Mucosa of gallbladder (tissue), 1 donor: Measurements from ENCODE around the gene CFD. TPM values are rescaled to one million over a fixed set of nuclear protein-coding genes. Genes with fewer than 3 reads are reported as not detected.
"Not testable (repeated sequence)": the region's sequence is repeated elsewhere in the genome, so short reads cannot be mapped to it uniquely, and the experiment has no call there.

Experiments used
- DNase-seq: peaks from one replicate; pipeline ENCODE4 v3.0.0-alpha.2; 2020; ENCODE audit warnings: low spot score
- total RNA-seq: library from RNA; stranded (reverse); gene quantifications from one replicate; pipeline ENCODE4 v1.2.1, GENCODE V29; 2021
- donor health status: DM: no; HTN: no; CAD: no.

Gene CFD
- total RNA-seq, 1 donor from 2014 or later: 133 TPM

DNA sequence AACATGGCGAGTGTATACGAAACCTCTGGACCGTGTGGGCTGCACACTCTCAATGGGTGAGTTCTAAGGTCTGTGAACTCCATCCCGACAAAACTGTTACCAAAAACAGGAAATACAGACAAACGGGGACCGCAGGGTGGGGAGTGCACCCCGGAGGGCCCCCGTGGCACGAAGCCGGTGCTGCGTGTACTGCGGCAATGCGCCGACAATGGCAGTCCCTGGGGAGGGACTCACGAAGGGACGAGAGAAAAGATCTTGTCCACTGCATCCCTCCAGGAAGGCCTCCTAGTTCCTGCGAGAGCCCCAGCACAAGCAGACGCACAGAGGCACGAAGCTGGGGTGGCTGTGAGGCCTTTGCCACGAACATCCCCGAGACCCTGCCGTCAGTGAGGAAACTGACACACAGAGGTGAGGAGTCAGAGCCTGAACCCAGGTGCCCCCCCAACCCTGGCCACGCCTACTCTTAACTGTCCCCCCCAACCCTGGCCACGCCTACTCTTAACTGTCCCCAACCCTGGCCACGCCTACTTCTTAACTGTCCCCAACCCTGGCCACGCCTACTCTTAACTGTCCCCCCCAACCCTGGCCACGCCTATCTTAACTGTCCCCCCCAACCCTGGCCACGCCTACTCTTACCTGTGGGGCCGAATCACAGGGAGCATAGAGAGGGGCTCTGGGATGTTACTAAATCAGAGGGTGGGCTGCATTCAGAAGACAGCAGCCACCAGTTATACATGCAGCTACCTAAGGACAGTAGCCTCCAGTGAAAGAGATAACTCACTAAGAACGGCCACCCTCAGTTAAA, 29.3 kb downstream of the CFD start:
- no peak for DNase-seq

DNA sequence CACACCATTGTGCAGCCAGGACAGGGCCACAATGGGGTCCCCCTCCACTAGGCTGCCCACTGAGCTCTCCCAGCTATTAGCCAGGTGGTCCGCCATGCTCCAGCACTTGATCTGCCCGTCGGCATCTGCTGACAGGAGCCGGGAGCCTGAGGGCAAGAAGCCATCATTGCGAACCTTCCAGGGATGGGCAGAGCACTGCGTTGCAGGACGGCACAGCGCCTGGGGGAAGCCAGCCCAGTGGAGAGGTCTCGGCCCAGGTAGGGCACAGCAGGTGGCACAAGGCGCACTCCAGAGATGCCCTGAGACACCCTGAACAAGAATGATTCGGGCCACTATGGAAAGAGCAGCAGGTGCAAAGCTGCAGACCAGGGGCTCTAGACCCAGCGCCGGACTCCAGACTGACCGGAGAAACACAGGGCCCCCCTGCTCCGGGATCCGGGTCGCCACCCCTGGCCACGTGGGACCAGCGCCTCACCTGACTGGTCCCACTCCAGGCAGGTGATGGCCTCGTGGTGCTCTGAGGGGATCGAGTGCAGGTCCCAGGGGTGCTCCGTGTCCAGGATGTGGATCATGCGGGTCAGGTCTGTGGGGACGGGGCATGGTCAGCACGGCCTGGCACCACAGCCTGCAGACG, 30.3 kb downstream of the CFD start:
- DNase-seq: no peak

DNA sequence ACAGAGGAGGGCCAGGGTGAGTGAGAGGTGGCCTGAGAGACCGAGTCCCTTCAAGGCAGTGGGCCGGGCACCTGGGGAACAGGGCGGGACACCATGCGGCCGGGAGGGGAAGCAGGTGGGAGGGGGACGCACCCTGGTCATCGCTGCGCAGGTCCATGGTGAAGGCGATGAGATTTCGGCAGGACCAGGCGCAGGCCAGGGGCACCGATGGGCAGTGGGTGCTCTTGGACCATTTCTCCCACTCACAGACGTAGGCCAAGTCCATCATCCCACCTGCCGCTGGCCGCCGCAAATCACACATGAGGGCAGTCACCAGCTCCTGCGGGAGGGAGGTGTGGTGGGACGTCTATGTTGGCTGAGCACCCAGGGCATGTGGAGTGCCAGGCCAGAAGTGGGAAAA, 31.4 kb downstream of the CFD start:
- no peak for DNase-seq

DNA sequence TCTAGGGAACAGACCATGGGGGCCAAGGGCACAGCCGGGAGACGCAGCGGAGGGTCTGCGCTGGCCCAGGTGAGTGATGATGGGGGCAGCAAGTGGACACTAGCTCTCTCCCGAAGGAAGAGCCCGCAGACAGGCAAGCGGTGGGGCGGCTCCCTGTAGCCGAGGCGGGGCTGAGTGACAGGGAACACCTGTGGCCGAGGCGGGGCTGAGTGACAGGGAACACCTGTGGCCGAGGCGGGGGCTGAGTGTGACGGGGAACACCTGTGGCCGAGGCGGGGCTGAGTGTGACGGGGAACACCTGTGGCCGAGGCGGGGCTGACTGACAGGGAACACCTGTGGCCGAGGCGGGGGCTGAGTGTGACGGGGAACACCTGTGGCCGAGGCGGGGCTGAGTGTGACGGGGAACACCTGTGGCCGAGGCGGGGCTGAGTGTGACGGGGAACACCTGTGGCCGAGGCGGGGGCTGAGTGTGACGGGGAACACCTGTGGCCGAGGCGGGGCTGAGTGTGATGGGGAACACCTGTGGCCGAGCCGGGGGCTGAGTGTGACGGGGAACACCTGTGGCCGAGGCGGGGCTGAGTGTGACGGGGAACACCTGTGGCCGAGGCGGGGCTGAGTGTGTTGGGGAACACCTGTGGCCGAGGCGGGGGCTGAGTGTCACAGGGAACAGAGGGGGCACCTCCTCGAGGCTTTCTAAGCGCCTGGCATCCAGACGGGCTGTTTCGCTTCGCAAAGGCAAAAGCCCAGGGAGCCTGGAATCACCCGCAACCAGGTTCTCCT, 32.1 kb downstream of the CFD start:
- not testable (repeated sequence) for DNase-seq

DNA sequence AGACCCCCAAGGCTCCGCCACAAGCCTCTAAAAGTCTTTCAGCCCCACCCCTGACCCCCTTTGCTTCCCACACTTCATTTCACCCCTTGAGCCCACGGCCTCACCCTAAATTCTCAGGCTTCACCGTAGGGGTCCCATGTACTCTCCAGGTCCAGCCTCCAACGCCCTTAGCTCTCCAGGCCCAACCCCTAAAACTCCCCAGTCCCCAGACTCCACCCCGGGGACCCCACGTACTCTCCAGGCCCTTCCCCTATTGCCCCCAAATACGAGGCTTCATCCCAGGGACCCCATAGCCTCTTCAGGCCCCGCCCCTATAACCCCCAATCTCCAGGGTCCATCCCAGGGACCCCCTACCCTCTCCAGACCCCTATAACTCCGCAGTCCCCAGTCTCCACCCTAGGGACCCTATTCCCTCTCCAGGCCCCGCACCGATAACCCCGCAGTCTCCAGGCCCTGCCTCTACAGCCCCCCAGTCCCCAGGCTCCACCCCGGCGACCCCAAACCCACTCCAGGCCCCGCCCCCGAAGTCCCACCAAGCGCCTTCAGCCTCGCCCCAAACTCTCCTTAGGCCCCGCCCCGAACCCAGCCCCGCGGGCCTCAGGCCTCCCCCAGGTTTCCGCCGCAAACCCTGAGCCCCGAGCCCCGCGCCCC, 32.9 kb downstream of the CFD start:
- no peak for DNase-seq

DNA sequence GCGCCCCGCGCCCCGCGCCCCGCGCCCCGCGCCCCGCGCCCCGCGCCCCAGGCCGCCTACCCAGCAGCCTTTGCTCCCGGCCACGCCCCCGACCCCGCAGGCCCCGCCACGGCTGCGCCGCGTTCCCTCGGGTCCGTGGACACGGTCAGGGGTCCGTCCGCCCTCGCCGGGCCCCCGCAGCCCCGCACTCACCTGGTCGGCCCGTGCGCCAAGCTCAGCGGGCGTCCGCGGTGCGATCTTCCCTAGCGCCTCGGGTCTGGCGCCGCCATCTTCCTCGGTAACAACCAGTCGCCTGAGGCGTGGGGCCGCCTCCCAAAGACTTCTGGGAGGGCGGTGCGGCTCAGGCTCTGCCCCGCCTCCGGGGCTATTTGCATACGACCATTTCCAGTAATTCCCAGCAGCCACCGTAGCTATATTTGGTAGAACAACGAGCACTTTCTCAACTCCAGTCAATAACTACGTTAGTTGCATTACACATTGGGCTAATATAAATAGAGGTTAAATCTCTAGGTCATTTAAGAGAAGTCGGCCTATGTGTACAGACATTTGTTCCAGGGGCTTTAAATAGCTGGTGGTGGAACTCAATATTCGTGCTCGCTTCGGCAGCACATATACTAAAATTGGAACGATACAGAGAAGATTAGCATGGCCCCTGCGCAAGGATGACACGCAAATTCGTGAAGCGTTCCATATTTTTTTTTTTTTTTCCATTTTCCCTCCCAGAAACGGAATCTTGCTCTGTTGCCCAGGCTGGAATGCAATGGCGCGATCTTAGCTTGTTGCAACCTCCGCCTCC, 33.6 kb downstream of the CFD start, which contains the start of the genes MED16 and RNU6-9:
Gene MED16, minus strand, starts transcription at position 294 of the 796 bp plus-strand sequence. CDS start 2,056 bp downstream, outside the sequence.
Gene RNU6-9, plus strand, starts transcription at position 591 of the 796 bp plus-strand sequence.
- peak; percentile 93 for DNase-seq

DNA sequence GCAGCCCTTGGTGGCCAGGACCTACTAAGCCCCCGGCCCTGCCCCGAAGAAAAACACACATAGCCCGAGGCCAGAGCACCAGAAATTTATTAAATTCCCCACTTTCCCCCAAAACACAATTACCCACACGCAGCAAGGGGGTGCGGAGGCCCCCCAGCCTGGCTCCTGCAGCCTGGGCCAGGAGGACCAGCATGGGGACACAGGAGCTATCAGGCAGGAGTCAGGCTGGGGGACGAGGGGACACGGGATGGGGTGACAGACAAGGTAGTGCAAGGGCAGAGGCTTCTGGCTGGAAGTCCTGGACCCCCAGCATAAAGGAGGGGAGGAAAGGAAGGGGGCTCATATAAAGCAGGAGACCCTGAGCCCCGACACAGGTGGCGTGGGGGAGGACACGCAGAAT, 37.0 kb downstream of the CFD start:
- no peak for DNase-seq

DNA sequence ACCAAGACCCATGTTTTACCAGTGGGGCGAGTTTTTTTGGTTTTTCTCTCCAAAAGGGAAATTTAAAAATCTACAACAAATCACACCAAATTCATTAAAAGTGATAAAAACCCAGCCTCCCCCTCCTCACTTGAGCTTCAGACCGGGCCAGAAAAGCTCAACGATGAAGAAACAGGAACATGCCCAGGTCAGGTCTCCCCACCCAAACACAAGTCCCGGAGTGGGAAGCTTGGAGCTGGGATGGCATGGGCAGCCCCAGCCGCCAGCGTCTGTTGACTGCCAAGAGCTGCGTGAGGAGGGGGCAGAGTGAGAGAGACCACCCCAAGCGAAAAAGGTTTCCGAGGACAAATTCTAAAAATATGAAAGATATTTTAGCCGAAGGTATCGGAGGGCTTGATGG, 37.5 kb downstream of the CFD start:
- DNase-seq: no peak

DNA sequence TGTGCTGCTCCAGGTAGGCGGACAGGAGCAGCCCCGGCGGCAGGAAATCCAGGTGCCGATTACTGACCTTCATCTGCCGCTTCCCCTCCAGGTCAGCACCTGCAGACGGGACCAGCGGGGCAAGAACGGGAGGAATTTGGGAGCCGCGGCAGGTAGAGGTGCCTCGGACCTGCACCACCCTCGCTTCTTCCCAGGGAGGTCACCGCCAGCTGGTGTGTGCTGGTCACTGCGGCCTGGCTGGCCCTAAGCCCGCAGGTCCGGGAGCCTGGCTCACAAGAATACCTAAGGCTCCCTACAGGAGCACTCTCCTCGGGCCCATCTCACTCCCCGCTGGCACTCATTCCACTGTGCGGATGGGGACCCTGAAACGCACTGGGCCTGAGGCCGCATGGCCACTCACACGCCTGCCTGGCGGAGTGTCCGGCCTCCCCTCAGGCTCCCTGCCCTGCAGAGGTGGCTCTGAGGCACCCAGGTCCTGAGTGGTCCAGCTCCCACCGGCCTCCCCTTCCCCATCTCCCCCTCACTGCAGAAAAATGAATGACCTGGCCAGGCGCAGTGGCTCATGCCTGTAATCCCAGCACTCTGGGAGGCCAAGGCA, 38.1 kb downstream of the CFD start:
- no peak for DNase-seq

DNA sequence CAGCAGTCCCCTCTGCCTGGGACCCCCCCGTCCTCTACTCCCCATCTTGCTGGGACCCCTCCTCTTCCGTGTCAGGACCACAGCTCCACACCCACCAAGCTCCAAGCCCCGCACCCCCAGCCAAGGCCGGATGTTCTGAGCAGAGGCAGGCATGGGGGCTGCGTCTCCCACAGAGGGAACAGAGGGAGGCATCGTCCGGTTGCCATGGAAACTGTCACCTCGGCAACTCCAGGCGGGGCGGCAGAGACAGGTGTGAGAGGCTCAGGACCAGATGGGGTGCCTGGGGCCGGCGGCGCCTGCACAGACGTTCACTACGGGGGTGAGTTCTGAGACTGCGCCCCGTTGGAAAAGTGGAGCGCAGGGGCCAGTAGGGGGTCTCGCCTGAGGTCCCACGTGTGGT, 39.2 kb downstream of the CFD start:
- no peak for DNase-seq

DNA sequence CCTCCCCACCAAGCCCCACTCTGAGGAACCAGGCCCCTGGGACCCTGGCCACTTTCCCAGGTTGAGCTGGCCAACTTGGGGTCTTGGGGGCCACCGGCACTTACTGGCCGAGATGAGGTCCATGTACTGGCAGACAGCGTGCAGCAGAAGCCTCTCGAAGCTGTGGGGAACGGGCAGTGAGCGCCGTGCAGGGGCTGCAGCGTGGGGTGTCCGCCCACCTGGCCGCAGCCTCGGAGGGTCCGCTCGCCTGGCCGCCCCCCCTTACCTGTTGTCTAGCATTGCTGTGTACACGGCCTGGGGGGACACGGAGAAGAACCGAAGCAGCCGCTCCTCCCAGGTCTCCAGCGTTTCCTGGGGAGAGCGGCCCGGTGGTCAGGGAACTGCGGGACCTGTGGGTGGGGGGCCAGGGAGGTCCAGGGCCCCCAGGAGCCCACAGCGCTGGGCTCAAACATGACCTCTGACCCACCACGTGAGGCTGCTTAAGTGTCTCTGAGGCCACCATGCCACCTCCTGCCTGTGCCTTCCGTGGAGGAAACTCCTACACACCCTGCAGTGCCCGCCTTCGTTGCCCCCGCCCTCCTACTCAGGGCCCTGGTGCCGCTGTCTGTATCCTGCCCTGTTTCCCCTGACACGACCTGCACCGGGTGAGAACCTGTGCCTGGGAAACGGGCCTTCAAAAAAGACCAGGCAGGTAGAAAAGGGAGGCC, 40.0 kb downstream of the CFD start:
- DNase-seq: no peak

DNA sequence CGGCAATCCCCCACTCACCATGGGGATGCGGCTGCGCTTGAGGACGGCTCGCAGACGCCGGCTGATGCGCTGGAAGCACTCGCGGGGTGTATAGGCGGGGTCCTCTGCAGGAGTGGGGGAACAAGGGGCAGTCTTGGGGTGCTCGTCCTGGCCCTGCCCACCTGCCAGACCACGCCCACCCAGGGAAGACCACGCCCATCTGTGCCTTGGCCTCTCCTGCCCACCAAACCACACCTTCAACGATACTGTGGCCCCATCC, 40.5 kb downstream of the CFD start:
- DNase-seq: no peak

DNA sequence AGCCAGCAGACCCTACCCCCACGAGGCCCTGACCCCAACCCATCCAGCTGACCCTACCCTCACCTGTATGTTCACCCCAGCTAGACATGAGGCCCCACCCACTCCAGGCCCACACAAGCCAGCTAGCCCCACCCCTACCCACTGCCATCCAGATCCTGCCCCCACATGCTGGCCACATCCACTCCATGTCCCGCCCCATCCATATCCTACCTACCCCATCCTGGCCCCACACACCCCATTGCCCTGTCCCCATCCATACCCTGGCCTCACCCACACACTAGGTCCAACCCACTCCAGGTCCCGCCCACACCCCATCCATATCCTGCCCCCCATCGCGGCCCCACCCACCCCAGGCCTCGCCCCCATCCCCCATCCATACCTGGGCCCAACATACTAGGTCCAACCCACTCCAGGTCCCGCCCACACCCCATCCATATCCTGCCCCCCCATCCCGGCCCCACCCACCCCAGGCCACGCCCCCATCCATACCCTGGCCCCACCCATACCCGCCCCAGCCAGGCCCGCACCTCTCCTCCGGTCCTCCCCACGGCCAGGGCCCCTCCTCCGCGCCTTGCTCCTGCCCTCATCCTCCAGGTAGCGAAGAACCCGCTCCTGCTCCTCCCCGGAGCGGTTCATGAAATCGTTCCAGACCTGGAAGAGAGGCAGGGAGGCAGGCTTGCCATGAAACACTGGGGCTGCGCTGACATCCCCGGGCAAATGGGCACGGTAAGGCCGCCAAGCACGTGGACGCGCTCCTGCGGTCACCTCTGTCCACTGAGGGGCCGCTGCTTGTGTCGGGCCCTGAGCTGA, 41.0 kb downstream of the CFD start:
- no peak for DNase-seq

DNA sequence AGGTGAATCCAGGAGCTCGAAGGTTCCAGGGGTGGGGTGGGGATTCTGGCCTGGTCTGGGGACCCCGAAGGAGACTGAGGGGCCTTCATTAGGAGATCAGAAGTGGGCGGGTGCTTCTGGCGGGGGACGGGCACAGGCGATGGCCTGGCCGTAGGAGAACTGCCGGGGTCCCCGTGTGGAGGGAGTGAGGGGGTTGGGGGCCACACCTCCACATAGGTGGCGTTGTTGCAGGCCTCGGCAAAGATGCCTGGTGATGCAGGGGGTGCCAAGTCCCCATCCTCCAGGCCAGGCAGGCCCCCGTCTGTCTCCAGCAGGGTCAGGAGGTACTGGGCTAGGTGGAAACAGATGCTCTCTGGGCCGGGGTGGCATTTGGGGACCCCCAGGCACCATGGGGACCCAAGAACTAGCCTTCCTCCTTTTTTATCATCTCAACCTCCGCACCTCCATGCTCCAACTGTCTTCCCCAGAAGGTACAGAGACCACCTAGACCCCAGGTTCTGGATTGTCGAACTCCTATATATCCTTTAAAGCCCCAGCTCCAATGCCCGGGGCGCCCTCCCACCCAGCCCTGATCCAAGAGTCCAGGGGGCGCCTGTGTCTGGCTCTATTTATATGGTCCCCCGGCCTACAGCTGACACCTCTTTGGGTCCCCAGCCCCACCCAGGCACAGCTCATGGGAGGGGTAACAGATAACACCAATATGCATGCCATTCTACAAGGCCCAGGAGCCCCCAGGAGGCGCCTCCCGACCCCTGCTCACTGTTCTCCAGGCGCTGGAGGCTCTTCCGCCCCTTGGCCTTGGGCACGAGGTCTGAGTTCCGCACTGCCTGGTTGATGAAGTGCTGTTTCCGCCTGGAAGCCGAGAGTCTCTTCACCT, 42.0 kb downstream of the CFD start:
- no peak for DNase-seq

DNA sequence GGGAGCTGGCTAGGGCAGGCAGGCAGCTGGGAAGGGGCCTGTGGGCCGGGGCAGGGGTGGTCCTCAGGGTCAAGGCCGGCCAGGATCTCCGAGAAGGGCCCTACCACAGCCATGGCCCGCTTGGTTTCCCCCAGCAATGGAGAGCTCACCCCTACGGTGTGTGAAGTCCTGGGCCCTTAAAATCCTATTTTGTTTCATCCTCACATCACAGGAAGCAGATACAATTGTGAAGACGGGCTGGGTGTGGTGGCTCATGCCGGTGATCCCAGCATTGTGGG, 42.6 kb downstream of the CFD start:
- no peak for DNase-seq

DNA sequence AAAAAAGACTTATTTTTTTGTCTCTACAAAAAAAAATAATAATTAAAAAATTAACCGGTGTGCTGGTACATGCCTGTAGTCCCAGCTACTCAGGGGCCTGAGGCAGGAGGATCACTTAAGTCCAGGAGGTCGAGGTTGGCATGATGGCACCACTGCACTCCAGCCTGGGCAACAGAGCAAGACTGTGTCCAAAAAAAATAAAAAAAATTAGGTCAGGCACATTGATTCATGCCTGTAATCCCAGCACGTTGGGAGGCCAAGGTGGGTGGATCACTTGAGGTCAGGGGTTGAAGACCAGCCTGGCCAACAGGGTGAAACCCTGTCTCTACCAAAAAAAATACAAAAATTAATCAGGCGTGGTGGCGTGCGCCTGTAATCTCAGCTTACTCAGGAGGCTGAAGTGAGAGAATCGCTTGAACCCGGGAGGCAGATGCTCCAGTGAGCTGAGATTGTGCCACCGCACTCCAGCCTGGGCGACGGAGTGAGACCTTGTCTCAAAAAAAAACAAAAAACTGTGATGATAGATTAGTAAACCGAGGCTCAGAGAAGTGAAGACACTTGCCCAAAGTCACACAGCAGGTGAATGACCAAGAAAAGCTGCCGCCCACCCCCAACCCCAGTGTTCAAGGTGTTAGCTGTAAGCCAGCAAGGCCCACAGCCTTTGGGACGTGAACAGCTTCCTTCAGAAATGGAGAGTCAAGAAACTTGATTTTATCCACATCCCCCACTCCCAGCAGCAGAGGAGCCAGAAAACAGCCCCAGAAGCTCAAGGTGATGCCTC, 43.2 kb downstream of the CFD start:
- DNase-seq: no peak

DNA sequence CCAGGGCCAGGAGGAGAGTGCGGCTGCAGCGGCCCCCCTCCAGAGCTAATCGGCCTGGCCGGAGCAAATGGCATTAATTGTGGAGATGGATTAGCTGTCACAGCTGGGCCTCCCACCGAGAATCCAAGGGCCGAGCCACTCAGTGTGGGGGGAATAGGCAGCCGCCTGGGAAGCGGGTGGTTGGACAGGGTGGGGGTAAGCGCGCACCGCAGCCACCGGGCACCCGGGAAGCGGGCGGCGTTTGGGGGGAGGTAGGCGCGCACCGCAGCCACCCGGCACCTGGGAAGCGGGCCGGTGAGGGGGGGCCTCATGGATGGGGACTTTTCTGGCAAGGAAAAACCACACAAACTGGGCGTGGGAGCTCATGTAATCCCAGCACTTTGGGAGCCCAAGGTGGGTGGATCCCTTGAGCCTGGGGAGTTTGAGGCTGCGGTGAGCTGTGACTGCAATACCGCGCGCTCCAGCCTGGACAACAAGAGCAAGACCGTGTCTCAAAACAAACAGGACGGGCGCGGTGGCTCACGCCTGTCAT, 43.9 kb downstream of the CFD start:
- no peak for DNase-seq

DNA sequence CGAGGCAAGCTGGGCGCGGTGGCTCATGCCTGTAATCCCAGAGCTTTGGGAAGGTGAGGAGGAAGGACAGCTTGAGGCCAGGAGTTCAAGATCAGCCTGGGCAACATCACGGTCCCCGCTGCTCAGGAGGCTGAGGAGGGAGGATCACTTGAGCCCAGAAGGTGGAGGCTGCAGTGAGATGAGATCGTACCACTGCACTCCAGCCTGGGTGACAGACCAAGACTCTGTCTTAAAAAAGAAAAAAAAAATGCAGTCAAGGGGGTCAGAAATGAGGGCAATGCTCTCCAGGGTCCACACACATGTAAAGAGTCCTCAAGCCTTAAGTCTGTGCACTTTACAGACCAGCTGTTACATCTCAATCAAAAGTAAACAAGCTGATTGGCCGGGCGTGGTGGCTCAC, 45.1 kb downstream of the CFD start:
- DNase-seq: no peak
